T-cell (primary cell): ENCODE results near the gene LGALS9B. TPM values are rescaled to one million over a fixed set of nuclear protein-coding genes. Genes with fewer than 3 reads are reported as not detected.
"Not testable (repeated sequence)": the region's sequence is repeated elsewhere in the genome, so short reads cannot be mapped to it uniquely, and the experiment has no call there.

Experiments
- ATAC-seq, 4 experiments: fragments of 200-7000 bp in 3 of 4; fragments of 150-1000 bp in 1 of 4; cut with Tn5 transposase; replicated peaks in 1 of 4; 1 replicate in 3 of 4; 2 replicates in 1 of 4; pipeline ENCODE4 v1.10.0; 2021; ENCODE audit warnings: moderate library complexity in 3 of 4, mild to moderate bottlenecking in 2 of 4, moderate number of reproducible peaks in 1 of 4
- CTCF ChIA-PET, 2 donors: fragments of 300-600 bp; sonication (Branson Sonifier 250); formaldehyde crosslinking; loops; one replicate each; lab custom pipeline; 2022; ENCODE audit warnings: antibody characterized with exemption in 2 of 2; lab: Charles Lee
- POLR2A ChIA-PET, 2 donors: fragments of 300-600 bp; sonication (Branson Sonifier 250); formaldehyde crosslinking; loops; one replicate each; lab custom pipeline; 2022; ENCODE audit warnings: antibody characterized with exemption in 2 of 2; lab: Charles Lee
- DNase-seq, 35 experiments: peaks; one replicate each; pipeline versions ENCODE4 v3.0.0 to v3.0.0-alpha.2; 2013 to 2023
- H3K27ac ChIP-seq: one replicate; pipeline ENCODE4 v1.5.1; 2013; ENCODE audit warnings: low read length
- H3K27me3 ChIP-seq, 2 experiments: replicated peaks in 1 of 2; 1 replicate in 1 of 2; 2 replicates in 1 of 2; pipeline versions ENCODE4 v1.6.1 to v1.7.0; 2013; ENCODE audit warnings: low read length in 1 of 2, mixed read lengths in 1 of 2; ENCODE audit not compliant: control insufficient read depth in 2 of 2, insufficient read depth in 2 of 2; ENCODE audit errors: extremely low read depth in 1 of 2
- H3K36me3 ChIP-seq, 2 donors: 1 replicate in 1 of 2; 2 replicates in 1 of 2; pipeline versions ENCODE4 v1.6.1 to v1.7.0; 2013; ENCODE audit warnings: low read length in 1 of 2; ENCODE audit not compliant: control insufficient read depth in 2 of 2, insufficient read depth in 1 of 2; ENCODE audit errors: extremely low read depth in 1 of 2
- H3K4me1 ChIP-seq, 2 experiments: 1 replicate in 1 of 2; 2 replicates in 1 of 2; pipeline versions ENCODE4 v1.6.1 to v1.7.0; 2013; ENCODE audit warnings: low read length in 2 of 2, mixed read lengths in 1 of 2; ENCODE audit not compliant: insufficient read depth in 2 of 2, control insufficient read depth in 1 of 2; ENCODE audit errors: extremely low read depth in 1 of 2
- H3K4me3 ChIP-seq, 2 donors: 1 replicate in 1 of 2; 2 replicates in 1 of 2; pipeline versions ENCODE4 v1.5.1 to v1.7.0; 2013; ENCODE audit warnings: mild to moderate bottlenecking in 2 of 2, low read length in 1 of 2, moderate library complexity in 1 of 2; ENCODE audit not compliant: control insufficient read depth in 1 of 2; ENCODE audit errors: extremely low read depth in 1 of 2
- H3K9me3 ChIP-seq: 2 replicates; pipeline ENCODE4 v1.7.0; 2013
- H3K27ac Mint-ChIP-seq, 2 donors: one replicate each; pipeline ENCODE4 v1.8.0; 2020 to 2021; ENCODE audit warnings: mild to moderate bottlenecking in 2 of 2, mixed read lengths in 2 of 2
- H3K27me3 Mint-ChIP-seq, 2 donors: one replicate each; pipeline ENCODE4 v1.8.0; 2021 to 2022; ENCODE audit warnings: mixed read lengths in 2 of 2
- H3K36me3 Mint-ChIP-seq: one replicate; pipeline ENCODE4 v1.8.0; 2021; ENCODE audit warnings: mixed read lengths
- H3K4me1 Mint-ChIP-seq, 3 donors: one replicate each; pipeline ENCODE4 v1.8.0; 2020 to 2022; ENCODE audit warnings: mixed read lengths in 3 of 3, mild to moderate bottlenecking in 1 of 3
- H3K4me3 Mint-ChIP-seq, 3 donors: one replicate each; pipeline ENCODE4 v1.8.0; 2020 to 2022; ENCODE audit warnings: mild to moderate bottlenecking in 3 of 3, mixed read lengths in 3 of 3, moderate library complexity in 3 of 3
- H3K9me3 Mint-ChIP-seq, 3 donors: one replicate each; pipeline ENCODE4 v1.8.0; 2020 to 2022; ENCODE audit warnings: mixed read lengths in 3 of 3
- WGBS: methylation state at CpG from one replicate; pipeline ENCODE4 v1.1.5; 2013; ENCODE audit warnings: missing lambda C conversion rate; ENCODE audit not compliant: insufficient coverage; 5-methylcytosine and 5-hydroxymethylcytosine counted together
- total RNA-seq, 35 experiments: library from RNA in 6 of 35; stranded (reverse) in 6 of 35; fragments of 120-200 nt in 1 of 35; gene quantifications; one replicate each; pipeline versions ENCODE4 v1.2.1 to v1.2.4 and lab custom pipeline; 2013 to 2026

Gene LGALS9B
- total RNA-seq, 5 donors from 2014 or later (not counting 1 experiment from before 2014, with no cell fraction given), result 0.30 to 0.60 (median 0.35) TPM; not detected in 2

GRCh38 chr17:20422826-20423225 lies 44.5 kb downstream of the LGALS9B start:
- H3K4me3 Mint-ChIP-seq, H3K27ac ChIP-seq, H3K36me3 ChIP-seq, H3K4me1 Mint-ChIP-seq, H3K9me3 ChIP-seq, H3K27me3 Mint-ChIP-seq, H3K4me3 ChIP-seq, H3K36me3 Mint-ChIP-seq, H3K4me1 ChIP-seq, POLR2A ChIA-PET, ATAC-seq, H3K9me3 Mint-ChIP-seq, DNase-seq, H3K27ac Mint-ChIP-seq, H3K27me3 ChIP-seq: not testable (repeated sequence)
- CTCF ChIA-PET, result interaction anchor here in 1 of 2 donors (0.7 kb wide), 1 partner anchor 290 kb away, joined by 3 read pairs; no protein-coding TSS in a partner anchor
- WGBS, result no CpG with 5 or more reads among the region's 5 CpGs

GRCh38 chr17:20418838-20419237 lies 48.5 kb downstream of the LGALS9B start:
- ATAC-seq, H3K4me1 Mint-ChIP-seq, H3K9me3 Mint-ChIP-seq, H3K9me3 ChIP-seq, H3K4me3 Mint-ChIP-seq, H3K27ac ChIP-seq, DNase-seq, H3K36me3 Mint-ChIP-seq, CTCF ChIA-PET, H3K27me3 ChIP-seq, H3K27me3 Mint-ChIP-seq, POLR2A ChIA-PET, H3K27ac Mint-ChIP-seq, H3K4me3 ChIP-seq, H3K4me1 ChIP-seq, H3K36me3 ChIP-seq: not testable (repeated sequence)
- WGBS, result no CpG with 5 or more reads among the region's 8 CpGs

- H3K4me1 ChIP-seq, H3K4me3 Mint-ChIP-seq, H3K27ac ChIP-seq, CTCF ChIA-PET, H3K27me3 ChIP-seq, DNase-seq, ATAC-seq, H3K9me3 ChIP-seq, H3K4me1 Mint-ChIP-seq, POLR2A ChIA-PET, H3K27me3 Mint-ChIP-seq, H3K9me3 Mint-ChIP-seq, H3K27ac Mint-ChIP-seq, H3K36me3 Mint-ChIP-seq, H3K36me3 ChIP-seq, H3K4me3 ChIP-seq: not testable (repeated sequence)
- WGBS, result no CpG with 5 or more reads among the region's 7 CpGs
Observed at GRCh38 chr17:20417492-20418080, 49.8 kb downstream of the LGALS9B start.

- H3K4me1 ChIP-seq, H3K4me1 Mint-ChIP-seq, H3K36me3 ChIP-seq, POLR2A ChIA-PET, DNase-seq, H3K9me3 ChIP-seq, H3K27ac ChIP-seq, ATAC-seq, H3K4me3 Mint-ChIP-seq, CTCF ChIA-PET, H3K27me3 Mint-ChIP-seq, H3K27ac Mint-ChIP-seq, H3K36me3 Mint-ChIP-seq, H3K27me3 ChIP-seq, H3K4me3 ChIP-seq, H3K9me3 Mint-ChIP-seq: not testable (repeated sequence)
- 86% methylated on average over 4 of the region's 8 CpGs for WGBS
Observed at GRCh38 chr17:20416381-20416911, 50.9 kb downstream of the LGALS9B start.

- H3K9me3 ChIP-seq, H3K36me3 Mint-ChIP-seq, CTCF ChIA-PET, H3K4me3 Mint-ChIP-seq, H3K36me3 ChIP-seq, ATAC-seq, H3K27me3 Mint-ChIP-seq, H3K27ac Mint-ChIP-seq, POLR2A ChIA-PET, H3K4me1 ChIP-seq, H3K9me3 Mint-ChIP-seq, DNase-seq, H3K4me3 ChIP-seq, H3K4me1 Mint-ChIP-seq, H3K27me3 ChIP-seq, H3K27ac ChIP-seq: not testable (repeated sequence)
- no CpG with 5 or more reads among the region's 5 CpGs for WGBS
Observed at GRCh38 chr17:20415479-20415878, 51.9 kb downstream of the LGALS9B start.

GRCh38 chr17:20401306-20402022 lies 65.9 kb downstream of the LGALS9B start:
- H3K4me1 Mint-ChIP-seq, H3K4me3 Mint-ChIP-seq, H3K27me3 ChIP-seq, H3K4me1 ChIP-seq, CTCF ChIA-PET, H3K4me3 ChIP-seq, H3K9me3 Mint-ChIP-seq, H3K27ac Mint-ChIP-seq, H3K36me3 ChIP-seq, H3K27ac ChIP-seq, H3K27me3 Mint-ChIP-seq, DNase-seq, H3K9me3 ChIP-seq, POLR2A ChIA-PET, ATAC-seq, H3K36me3 Mint-ChIP-seq: not testable (repeated sequence)
- no CpG with 5 or more reads among the region's 5 CpGs for WGBS
